GM12878 (cell line): ENCODE data around the gene MCC. TPM values are rescaled to one million over a fixed set of nuclear protein-coding genes. Genes with fewer than 3 reads are reported as not detected.

ENCODE experiments used
- ATAC-seq: fragments of 200-7000 bp; cut with Tn5 transposase; 3 replicates; pipeline ENCODE4 v1.9.1; 2020; ENCODE audit warnings: mild to moderate bottlenecking, moderate library complexity
- BruUV-seq: library from RNA; stranded (reverse); fragments of 400-500 nt; replicated peaks from 2 replicates; lab custom pipeline; 2021; lab: Mats Ljungman, UMichigan
- CTCF ChIA-PET: fragments of 300-600 bp; sonication (Branson Sonifier 250); formaldehyde crosslinking; extraction: SDS; loops from one replicate; lab custom pipeline; 2021; ENCODE audit warnings: inconsistent platforms; lab: Yijun Ruan, JAX
- POLR2A ChIA-PET: fragments of 350-600 bp; formaldehyde crosslinking; extraction: SDS; loops from one replicate; lab custom pipeline; 2021; ENCODE audit warnings: inconsistent platforms; lab: Charles Lee
- RAD21 ChIA-PET: fragments of 300-600 bp; sonication (Branson Sonifier 250); formaldehyde crosslinking; loops from one replicate; lab custom pipeline; 2023; ENCODE audit warnings: antibody characterized with exemption; ENCODE audit not compliant: unreplicated experiment; lab: Charles Lee
- SMC1A ChIA-PET: fragments of 300-600 bp; sonication (Branson Sonifier 250); formaldehyde crosslinking; loops from one replicate; lab custom pipeline; 2023; ENCODE audit not compliant: unreplicated experiment, uncharacterized antibody; lab: Charles Lee
- DNase-seq: peaks from one replicate; pipeline ENCODE4 v3.0.0-alpha.2; 2011; ENCODE audit warnings: low read depth, low spot score
- FAIRE-seq: peaks from 3 replicates; lab custom pipeline; 2011; peaks lifted over from hg19 to GRCh38; lab: Jason Lieb, UNC
- H2AFZ ChIP-seq: 2 replicates; pipeline ENCODE4 v1.6.0; 2011; ENCODE audit warnings: low read depth, low read length, control low read depth; ENCODE audit not compliant: control insufficient read depth
- H3K27ac ChIP-seq: 2 replicates; pipeline ENCODE4 v1.5.1; 2011; ENCODE audit warnings: control low read depth; ENCODE audit not compliant: control insufficient read depth, insufficient read depth
- H3K27me3 ChIP-seq, 2 experiments: replicated peaks in 1 of 2; 2 replicates each; pipeline versions ENCODE4 v1.6.0 to v1.6.1; 2011; ENCODE audit warnings: low read length in 1 of 2; ENCODE audit not compliant: control insufficient read depth in 2 of 2, insufficient read depth in 2 of 2
- H3K36me3 ChIP-seq, 2 experiments: 2 replicates each; pipeline ENCODE4 v1.5.1; 2011; ENCODE audit warnings: low read length in 1 of 2; ENCODE audit not compliant: control insufficient read depth in 2 of 2, insufficient read depth in 2 of 2
- H3K4me1 ChIP-seq: 2 replicates; pipeline ENCODE4 v1.6.1; 2011; ENCODE audit warnings: mild to moderate bottlenecking, low read length, moderate library complexity, mixed read lengths; ENCODE audit not compliant: control insufficient read depth, insufficient read depth
- H3K4me2 ChIP-seq: 2 replicates; pipeline ENCODE4 v1.6.0; 2011; ENCODE audit warnings: control low read depth; ENCODE audit not compliant: control insufficient read depth, insufficient read depth
- H3K4me3 ChIP-seq: fragments of 200-600 bp; sonication (generic); 2 replicates; pipeline ENCODE4 v1.5.1; 2016
- H3K79me2 ChIP-seq: 2 replicates; pipeline ENCODE4 v1.6.0; 2011; ENCODE audit warnings: low read length; ENCODE audit not compliant: control insufficient read depth, insufficient read depth
- H3K9ac ChIP-seq: 2 replicates; pipeline ENCODE4 v1.8.0; 2011; ENCODE audit warnings: low read length, control low read depth, mixed read lengths; ENCODE audit not compliant: control insufficient read depth, insufficient read depth
- H3K9me3 ChIP-seq: replicated peaks from 3 replicates; pipeline ENCODE4 v1.5.1; 2011; ENCODE audit warnings: mild to moderate bottlenecking, low read length; ENCODE audit not compliant: control insufficient read depth, insufficient read depth
- H4K20me1 ChIP-seq: 2 replicates; pipeline ENCODE4 v1.6.0; 2011; ENCODE audit not compliant: control insufficient read depth, insufficient read depth
- BRCA1 ChIP-seq: IDR thresholded peaks from 2 replicates; pipeline ENCODE4 v1.6.1; 2011; ENCODE audit warnings: low read depth, low read length, improper control_type of control experiment
- CBX3 ChIP-seq: fragments of 200-600 bp; sonication (generic); IDR thresholded peaks from 2 replicates; pipeline ENCODE4 v1.6.1; 2016; ENCODE audit warnings: low read depth, borderline replicate concordance
- ETV6 ChIP-seq, 2 experiments: fragments of 450-650 bp in 1 of 2; IDR thresholded peaks in 1 of 2; conservative IDR thresholded peaks in 1 of 2; 2 replicates each; pipeline ENCODE4 v1.6.1; 2014; ENCODE audit warnings: antibody characterized with exemption in 1 of 2, borderline replicate concordance in 1 of 2, low read depth in 1 of 2, mild to moderate bottlenecking in 1 of 2, moderate library complexity in 1 of 2
- IRF4 ChIP-seq: IDR thresholded peaks from 2 replicates; pipeline ENCODE4 v1.6.1; 2011; ENCODE audit warnings: low read depth, low read length
- KLF5 ChIP-seq: fragments of 450-650 bp; IDR thresholded peaks from 2 replicates; pipeline ENCODE4 v1.6.1; 2014; ENCODE audit warnings: mild to moderate bottlenecking; ENCODE audit not compliant: partially characterized antibody
- SMAD5 ChIP-seq: IDR thresholded peaks from 2 replicates; pipeline ENCODE4 v1.6.1; 2016; ENCODE audit warnings: antibody characterized with exemption, low read depth
- ZBTB4 ChIP-seq: fragments of 450-650 bp; formaldehyde crosslinking; IDR thresholded peaks from 2 replicates; pipeline ENCODE4 v1.4.0; 2022; ENCODE audit warnings: mild to moderate bottlenecking, moderate library complexity
- ZNF622 ChIP-seq: fragments of 450-650 bp; IDR thresholded peaks from 2 replicates; pipeline ENCODE4 v1.6.1; 2017; ENCODE audit warnings: mild to moderate bottlenecking, inconsistent platforms
- whole genome bisulfite sequencing: methylation state at CpG from one replicate; pipeline ENCODE4 v1.1.6; 2016; ENCODE audit warnings: low lambda C conversion rate; ENCODE audit not compliant: insufficient replicate concordance, insufficient coverage; ENCODE audit errors: missing lambda C conversion rate; 5-methylcytosine and 5-hydroxymethylcytosine counted together
- in situ Hi-C: fragments of 300-500 bp; cut with MboI; formaldehyde crosslinking; loops from 9 replicates; pipeline ENCODE4 v1.14.3; 2018; ENCODE audit warnings: mixed read lengths
- intact Hi-C: fragments of 100-400 bp; cut with micrococcal nuclease; formaldehyde crosslinking; loops from one replicate; pipeline ENCODE4 v1.14.2; 2022; ENCODE audit not compliant: unreplicated experiment
- polyA plus RNA-seq, 11 experiments: library from polyadenylated mRNA; depleted of rRNA in 4 of 11; unstranded in 6 of 11; stranded (reverse) in 5 of 11; fragments of >200 nt; fragmentation: Nextera tagmentation in 4 of 11; fragmentation: Illumina TruSeq in 1 of 11; extraction: Ambion mirVana in 4 of 11; extraction: Trizol in 1 of 11; gene quantifications; 1 replicate in 1 of 11; 2 replicates in 10 of 11; pipeline versions ENCODE4 v1.2.1 to v1.2.3, GENCODE V29; 2011 to 2016; ENCODE audit warnings: inconsistent platforms in 2 of 11, missing spikeins in 2 of 11, low read depth in 1 of 11
- total RNA-seq, 4 experiments: library from RNA; depleted of rRNA in 3 of 4; stranded (reverse); fragments of >200 nt in 3 of 4; fragmentation: Illumina TruSeq in 1 of 4; extraction: Trizol in 1 of 4; gene quantifications; 2 replicates each; pipeline versions ENCODE4 v1.2.1 to v1.2.3, GENCODE V29; 2013 to 2021

MCC gene
- total and polyA plus RNA-seq, 10 of the 15 experiments (the other 5 are each of a cell fraction or from before 2014, with no cell fraction given): 0.03 to 0.86 (median 0.16) TPM

DNA sequence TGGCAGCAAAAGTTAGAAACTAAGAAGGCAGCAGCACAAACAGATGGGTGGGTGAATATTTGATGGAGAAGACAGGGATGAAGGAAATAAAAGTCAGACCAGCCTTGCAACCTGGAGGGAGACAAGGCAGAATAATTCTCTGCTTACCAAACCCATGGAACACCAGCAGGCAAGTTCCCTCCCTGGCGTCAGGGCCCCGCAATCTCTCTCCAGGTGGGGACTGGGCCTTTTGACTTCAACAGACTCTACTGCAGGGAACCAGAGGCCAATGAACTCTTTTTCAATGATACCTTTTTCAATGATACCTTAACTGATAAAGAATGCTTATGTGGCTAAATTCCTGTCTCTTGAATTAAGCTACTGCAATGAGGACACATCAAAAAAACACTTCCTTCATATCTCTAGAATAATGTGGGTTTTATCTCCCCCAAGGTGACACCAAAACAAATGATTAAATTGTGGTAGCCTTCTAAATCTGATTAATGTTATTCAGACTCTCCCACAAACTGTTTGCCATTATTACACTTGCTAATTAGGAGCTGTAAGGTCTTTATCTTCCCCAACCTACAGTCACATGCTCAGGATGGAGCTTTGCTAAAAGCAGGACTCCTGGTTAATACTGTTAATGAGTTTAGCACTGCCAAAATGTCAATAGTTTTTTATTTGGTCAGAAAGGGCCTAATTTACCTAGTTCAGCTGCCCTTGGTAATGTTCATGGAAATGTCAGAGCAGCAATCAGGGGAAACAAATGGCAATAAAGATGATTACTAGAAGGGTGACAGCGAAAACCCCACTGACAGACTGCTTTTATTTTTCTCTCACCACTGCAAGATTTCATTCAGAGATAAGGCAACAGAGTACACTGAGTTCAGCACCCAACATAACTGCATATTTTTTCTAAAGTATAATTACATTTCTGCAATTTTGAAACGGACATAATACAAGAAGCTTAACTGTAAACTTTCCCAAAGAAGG lies 218.9 kb downstream of the MCC start:
- H3K9me3 ChIP-seq: no peaks in the 10 kb centered on the region
- no peaks in the 10 kb centered on the region for H3K79me2 ChIP-seq
- no peak overlapping the region for H3K9ac ChIP-seq
- H3K27me3 ChIP-seq: no peaks in the 10 kb centered on the region; a peak in 2 of 4 replicates
- DNase-seq (no peak), ATAC-seq (no peak), FAIRE-seq (no peak)
- H3K4me2 ChIP-seq: no peak overlapping the region
- WGBS: 57% methylated on average over 4 of the region's 4 CpGs
- RAD21 ChIA-PET: no interaction called here
- SMC1A ChIA-PET: interaction anchor here (0.5 kb wide), 1 partner anchor 817 kb away, joined by 3 read pairs; no protein-coding TSS in a partner anchor
- POLR2A ChIA-PET: no interaction called here
- in situ Hi-C loops: no loop called here
- H4K20me1 ChIP-seq: no peaks in the 10 kb centered on the region
- no peak overlapping the region for H2AFZ ChIP-seq
- no peaks in the 10 kb centered on the region for H3K4me1 ChIP-seq
- H3K27ac ChIP-seq: no peak overlapping the region
- no TSS peak for BruUV-seq
- no peak for TF ChIP-seq ZBTB4 (CRISPR knock-in tag)
- no peak for TF ChIP-seq IRF4
- TF ChIP-seq SMAD5: no peak
- TF ChIP-seq KLF5: no peak
- TF ChIP-seq ZNF622: no peak
- TF ChIP-seq CBX3: no peak
- no peak for TF ChIP-seq BRCA1
- no peak for TF ChIP-seq ETV6 (conservative IDR thresholded peaks at IDR 0.05 in 1 of 2, IDR thresholded peaks at IDR 0.05 in 1 of 2; ENCODE audit: borderline replicate concordance in 1 of 2, low read depth in 1 of 2)
- no peak overlapping the region for H3K4me3 ChIP-seq
- no peaks in the 10 kb centered on the region for H3K36me3 ChIP-seq
- intact Hi-C loops: no loop called here
- CTCF ChIA-PET: interaction anchor here (0.9 kb wide), 1 partner anchor 511 kb away, joined by 3 read pairs; no protein-coding TSS in a partner anchor
